AG09309 (cell line): Measurements from ENCODE around the gene TNIK.

Experiments
- DNase-seq: peaks from one replicate; pipeline ENCODE4 v3.0.0-alpha.2; 2010; ENCODE audit warnings: low read depth
- H3K4me3 ChIP-seq: 2 replicates; pipeline ENCODE4 v1.5.1; 2011; ENCODE audit warnings: mild to moderate bottlenecking, low read depth, low read length, moderate library complexity; ENCODE audit not compliant: control insufficient read depth
- TF ChIP-seq, protein P1 (sequence below): IDR thresholded peaks from 2 replicates; pipeline ENCODE4 v1.5.1; 2011; ENCODE audit warnings: mild to moderate bottlenecking, low read depth, low read length, inconsistent platforms; ENCODE audit not compliant: insufficient read depth, control insufficient read depth; ENCODE audit errors: missing control alignments

Gene TNIK

DNA sequence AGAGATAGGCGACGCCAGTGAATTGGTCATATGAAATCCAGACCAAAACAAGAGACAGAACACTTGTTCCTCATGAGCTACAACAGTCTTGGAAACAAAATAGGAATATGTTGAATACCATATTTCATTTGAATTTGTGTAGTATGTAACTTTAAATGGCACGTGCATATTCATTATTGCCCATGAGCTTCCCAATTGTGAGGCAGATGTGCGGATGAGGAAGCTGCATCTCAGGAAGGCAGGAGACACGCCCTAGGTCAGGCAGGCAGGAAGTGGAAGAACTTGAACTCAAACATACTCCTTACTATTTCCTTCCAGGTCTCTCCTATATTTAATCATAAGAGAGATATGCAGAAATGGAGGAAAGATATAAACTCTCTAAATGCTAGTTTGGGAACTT lies 326.9 kb downstream of the TNIK start:
- DNase-seq = no peak
- H3K4me3 ChIP-seq = no peak overlapping the region
- TF ChIP-seq, protein P1, sequence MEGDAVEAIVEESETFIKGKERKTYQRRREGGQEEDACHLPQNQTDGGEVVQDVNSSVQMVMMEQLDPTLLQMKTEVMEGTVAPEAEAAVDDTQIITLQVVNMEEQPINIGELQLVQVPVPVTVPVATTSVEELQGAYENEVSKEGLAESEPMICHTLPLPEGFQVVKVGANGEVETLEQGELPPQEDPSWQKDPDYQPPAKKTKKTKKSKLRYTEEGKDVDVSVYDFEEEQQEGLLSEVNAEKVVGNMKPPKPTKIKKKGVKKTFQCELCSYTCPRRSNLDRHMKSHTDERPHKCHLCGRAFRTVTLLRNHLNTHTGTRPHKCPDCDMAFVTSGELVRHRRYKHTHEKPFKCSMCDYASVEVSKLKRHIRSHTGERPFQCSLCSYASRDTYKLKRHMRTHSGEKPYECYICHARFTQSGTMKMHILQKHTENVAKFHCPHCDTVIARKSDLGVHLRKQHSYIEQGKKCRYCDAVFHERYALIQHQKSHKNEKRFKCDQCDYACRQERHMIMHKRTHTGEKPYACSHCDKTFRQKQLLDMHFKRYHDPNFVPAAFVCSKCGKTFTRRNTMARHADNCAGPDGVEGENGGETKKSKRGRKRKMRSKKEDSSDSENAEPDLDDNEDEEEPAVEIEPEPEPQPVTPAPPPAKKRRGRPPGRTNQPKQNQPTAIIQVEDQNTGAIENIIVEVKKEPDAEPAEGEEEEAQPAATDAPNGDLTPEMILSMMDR = no peak

DNA sequence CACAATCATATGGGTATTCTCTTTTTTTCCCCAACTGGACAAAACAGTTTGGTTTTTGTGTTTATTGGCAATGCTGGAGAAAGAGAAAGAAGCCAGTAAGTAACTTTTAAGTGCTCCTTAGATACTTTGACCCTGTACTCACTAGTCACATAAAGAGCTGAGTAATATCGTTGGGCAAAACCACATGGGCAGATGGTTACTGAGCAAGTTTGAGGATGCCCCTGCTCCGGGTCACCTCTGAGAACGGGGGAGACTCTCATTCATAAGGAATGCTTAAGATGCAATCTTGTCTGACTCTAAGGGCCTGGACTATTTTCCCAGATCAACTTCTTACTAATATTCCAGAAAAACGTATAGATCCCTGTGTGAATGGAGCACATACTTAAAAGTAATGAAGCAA lies 327.3 kb downstream of the TNIK start:
- TF ChIP-seq, protein P1 = no peak
- peak; percentile 38 for DNase-seq
- H3K4me3 ChIP-seq = no peak overlapping the region

DNA sequence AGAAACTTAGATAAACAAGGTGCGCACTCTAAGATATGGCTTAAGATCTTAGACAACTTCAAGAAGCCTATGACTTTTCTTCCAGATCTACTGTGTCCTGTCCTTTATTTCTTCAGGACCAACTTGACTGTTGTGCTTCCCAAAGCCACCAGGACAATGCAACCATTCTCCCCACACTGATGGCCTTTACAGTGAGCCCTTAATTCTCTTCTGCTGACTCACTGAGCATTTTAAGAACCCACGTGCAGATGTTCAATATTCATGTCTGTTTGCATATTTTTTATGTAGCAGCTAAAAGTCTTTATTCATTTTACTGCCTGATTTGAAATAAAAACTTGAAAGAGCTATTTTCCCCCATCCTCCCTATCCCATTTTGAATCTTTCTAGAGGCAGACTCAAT lies 330.4 kb downstream of the TNIK start:
- TF ChIP-seq, protein P1 = no peak
- DNase-seq = no peak
- H3K4me3 ChIP-seq = no peak overlapping the region

DNA sequence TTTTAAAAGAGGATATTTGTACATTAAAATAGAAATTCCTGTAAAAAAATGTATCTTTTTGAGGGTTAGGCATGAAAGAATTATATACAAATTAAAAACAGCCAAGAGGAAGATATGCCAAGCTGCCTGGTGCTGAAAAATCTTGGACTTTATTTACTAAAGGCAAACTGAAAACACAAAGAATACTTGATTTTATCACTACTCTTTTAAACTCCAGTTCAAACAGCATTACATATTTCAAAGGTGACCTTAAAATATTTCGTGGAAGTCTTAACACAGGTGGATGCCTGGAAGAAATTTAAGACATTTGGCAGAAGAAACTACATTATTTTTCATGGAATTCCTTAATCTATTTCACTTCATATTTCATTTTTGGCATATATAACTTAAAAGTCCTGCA lies 332.6 kb downstream of the TNIK start:
- TF ChIP-seq, protein P1 = no peak
- no peak for DNase-seq
- no peak overlapping the region for H3K4me3 ChIP-seq

DNA sequence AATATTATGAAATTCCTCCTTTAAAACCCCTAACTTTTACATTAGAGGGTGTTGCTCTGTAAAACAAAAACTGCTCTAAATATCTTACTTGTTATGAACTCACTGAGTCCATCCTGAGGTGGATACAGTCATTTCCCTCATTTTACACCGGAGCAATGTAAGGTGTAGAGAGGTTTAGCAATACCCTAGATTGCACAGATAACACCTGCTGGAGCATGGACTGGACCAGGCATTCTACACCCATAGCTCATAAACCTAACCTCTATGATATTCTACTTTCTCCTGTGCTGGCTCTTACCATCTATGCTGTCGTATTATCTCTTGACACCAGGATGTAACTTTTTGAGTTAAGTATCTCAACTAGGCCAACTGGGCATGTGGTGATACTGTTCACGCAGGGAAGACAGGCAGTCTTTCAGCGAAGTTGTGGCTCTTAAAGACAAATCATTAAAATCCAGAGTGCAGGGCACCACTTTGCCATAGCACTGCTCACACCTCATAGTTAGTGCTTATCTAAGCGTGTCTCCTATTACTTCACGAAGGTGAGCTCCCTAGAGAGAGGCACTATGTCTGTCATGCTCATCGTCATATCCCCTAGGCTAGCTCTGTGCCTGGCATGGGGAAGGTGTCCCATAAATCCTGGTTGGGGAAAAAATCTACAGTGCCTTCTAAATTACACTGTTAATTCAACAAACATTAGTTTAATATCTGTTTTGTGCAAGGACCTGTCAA lies 333.6 kb downstream of the TNIK start:
- TF ChIP-seq, protein P1 = no peak
- no peak overlapping the region for H3K4me3 ChIP-seq
- no peak for DNase-seq

DNA sequence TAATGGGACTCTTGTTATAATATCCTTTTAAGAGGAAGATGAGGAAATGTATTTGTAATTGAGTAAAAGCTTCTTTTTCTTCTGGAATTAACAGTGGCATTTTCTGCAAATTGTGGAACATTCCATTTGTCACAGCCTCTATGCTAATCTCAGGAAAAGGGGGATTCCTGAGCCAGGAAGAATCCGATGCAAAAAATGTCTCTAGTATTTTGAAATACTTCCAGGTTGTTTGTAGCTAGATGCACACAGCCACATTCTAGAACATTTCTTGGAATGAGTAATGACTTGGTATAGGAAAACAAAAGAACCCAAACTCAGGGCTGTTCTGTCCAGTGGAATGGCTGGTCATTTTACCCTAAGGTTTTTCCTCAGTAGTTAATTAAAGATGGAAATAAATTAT lies 335.2 kb downstream of the TNIK start:
- no peak for DNase-seq
- no peak overlapping the region for H3K4me3 ChIP-seq
- TF ChIP-seq, protein P1 = no peak
